Measurements from ENCODE around the gene SFXN2. TPM values are rescaled to one million over a fixed set of nuclear protein-coding genes. Genes with fewer than 3 reads are reported as not detected.
A peak's percentile ranks its signal among the peaks of the same experiment; 100 is the strongest.

SFXN2 gene
- total RNA-seq, 1 donor from 2014 or later, result 9.1 TPM

- Mint-ChIP-seq H3K4me3 (ENCODE audit: unreplicated experiment) (no peak overlapping the region), H3K27ac (ENCODE audit: unreplicated experiment) (no peak overlapping the region), H3K36me3 (ENCODE audit: low read depth, unreplicated experiment) (peaks cover 14% of the 10 kb centered on the region)
These were observed 12.8 kb downstream of the SFXN2 start for GRCh38 chr10:102727037-102727818.

GRCh38 chr10:102729029-102730026 lies 14.9 kb downstream of the SFXN2 start:
- H3K9ac ChIP-seq (ENCODE audit: low read length), result no peak overlapping the region
- peaks cover 24% of the 10 kb centered on the region for H3K36me3 Mint-ChIP-seq (ENCODE audit: low read depth, unreplicated experiment)
- H2AFZ ChIP-seq (ENCODE audit: low read depth, low read length), result no peak overlapping the region
- peak; percentile 42 for DNase-seq (ENCODE audit: low read depth)
- H3K4me1 Mint-ChIP-seq (ENCODE audit: low read depth, unreplicated experiment), result peaks cover 3% of the 10 kb centered on the region
- H3K4me2 ChIP-seq (ENCODE audit: low read length), result no peak overlapping the region
- peak; percentile 81 for TF ChIP-seq CTCF (IDR thresholded peaks at IDR 0.05; ENCODE audit: insufficient read depth, low read depth, low read length)
- TF ChIP-seq EZH2 (IDR thresholded peaks at IDR 0.05; ENCODE audit: insufficient read depth, low read length), result no peak
- no peaks in the 10 kb centered on the region for H3K27me3 ChIP-seq (ENCODE audit: insufficient read depth, low read length)
- no peak overlapping the region for H3K4me3 Mint-ChIP-seq (ENCODE audit: unreplicated experiment)
- no peaks in the 10 kb centered on the region for H3K9me3 Mint-ChIP-seq (ENCODE audit: unreplicated experiment)
- H3K27ac Mint-ChIP-seq (ENCODE audit: unreplicated experiment), result no peak overlapping the region
- peaks cover 3% of the 10 kb centered on the region for H3K79me2 ChIP-seq (ENCODE audit: insufficient read depth, low read length)
- no peak for FAIRE-seq
- no peaks in the 10 kb centered on the region for H3K4me1 ChIP-seq (ENCODE audit: insufficient read depth, low read length)
- H3K9me3 ChIP-seq (ENCODE audit: insufficient read depth, low read depth, low read length), result no peaks in the 10 kb centered on the region
- no peaks in the 10 kb centered on the region for H3K27me3 Mint-ChIP-seq (ENCODE audit: low read depth, unreplicated experiment)
- H3K36me3 ChIP-seq (ENCODE audit: insufficient read depth, low read length), result peaks cover 13% of the 10 kb centered on the region
- H3K4me3 ChIP-seq (ENCODE audit: insufficient read depth, low read depth, low read length), result no peak overlapping the region
- H3K27ac ChIP-seq (ENCODE audit: low read depth, low read length), result no peak overlapping the region
- no peaks in the 10 kb centered on the region for H4K20me1 ChIP-seq (ENCODE audit: insufficient read depth, low read length)

More at GRCh38 chr10:102727037-102727818, 12.8 kb downstream of the SFXN2 start:
- DNase-seq (ENCODE audit: low read depth), result no peak
- no peaks in the 10 kb centered on the region for H4K20me1 ChIP-seq (ENCODE audit: insufficient read depth, low read length)
- Mint-ChIP-seq H3K4me1 (ENCODE audit: low read depth, unreplicated experiment) (peaks cover 3% of the 10 kb centered on the region), H3K27me3 (ENCODE audit: low read depth, unreplicated experiment) (no peaks in the 10 kb centered on the region), H3K9me3 (ENCODE audit: unreplicated experiment) (no peaks in the 10 kb centered on the region)
- H3K79me2 ChIP-seq (ENCODE audit: insufficient read depth, low read length), result peaks cover 8% of the 10 kb centered on the region
- no peak overlapping the region for H3K4me2 ChIP-seq (ENCODE audit: low read length)
- no peaks in the 10 kb centered on the region for H3K4me1 ChIP-seq (ENCODE audit: insufficient read depth, low read length)
- TF ChIP-seq CTCF (IDR thresholded peaks at IDR 0.05; ENCODE audit: insufficient read depth, low read depth, low read length) (no peak), EZH2 (IDR thresholded peaks at IDR 0.05; ENCODE audit: insufficient read depth, low read length) (no peak)
- no peak for FAIRE-seq
- no peak overlapping the region for H3K9ac ChIP-seq (ENCODE audit: low read length)
- peaks cover 11% of the 10 kb centered on the region for H3K36me3 ChIP-seq (ENCODE audit: insufficient read depth, low read length)
- no peaks in the 10 kb centered on the region for H3K9me3 ChIP-seq (ENCODE audit: insufficient read depth, low read depth, low read length)
- H3K27ac ChIP-seq (ENCODE audit: low read depth, low read length), result no peak overlapping the region
- H3K27me3 ChIP-seq (ENCODE audit: insufficient read depth, low read length), result no peaks in the 10 kb centered on the region
- no peak overlapping the region for H3K4me3 ChIP-seq (ENCODE audit: insufficient read depth, low read depth, low read length)
- no peak overlapping the region for H2AFZ ChIP-seq (ENCODE audit: low read depth, low read length)
